ENCODE measurements around the gene PDAP1. TPM values are rescaled to one million over a fixed set of nuclear protein-coding genes. Genes with fewer than 3 reads are reported as not detected.
A peak's percentile ranks its signal among the peaks of the same experiment; 100 is the strongest.
"Not testable (repeated sequence)": the region's sequence is repeated elsewhere in the genome, so short reads cannot be mapped to it uniquely, and the experiment has no call there.

Gene PDAP1
- total RNA-seq, 1 donor = 33.7 TPM

DNA sequence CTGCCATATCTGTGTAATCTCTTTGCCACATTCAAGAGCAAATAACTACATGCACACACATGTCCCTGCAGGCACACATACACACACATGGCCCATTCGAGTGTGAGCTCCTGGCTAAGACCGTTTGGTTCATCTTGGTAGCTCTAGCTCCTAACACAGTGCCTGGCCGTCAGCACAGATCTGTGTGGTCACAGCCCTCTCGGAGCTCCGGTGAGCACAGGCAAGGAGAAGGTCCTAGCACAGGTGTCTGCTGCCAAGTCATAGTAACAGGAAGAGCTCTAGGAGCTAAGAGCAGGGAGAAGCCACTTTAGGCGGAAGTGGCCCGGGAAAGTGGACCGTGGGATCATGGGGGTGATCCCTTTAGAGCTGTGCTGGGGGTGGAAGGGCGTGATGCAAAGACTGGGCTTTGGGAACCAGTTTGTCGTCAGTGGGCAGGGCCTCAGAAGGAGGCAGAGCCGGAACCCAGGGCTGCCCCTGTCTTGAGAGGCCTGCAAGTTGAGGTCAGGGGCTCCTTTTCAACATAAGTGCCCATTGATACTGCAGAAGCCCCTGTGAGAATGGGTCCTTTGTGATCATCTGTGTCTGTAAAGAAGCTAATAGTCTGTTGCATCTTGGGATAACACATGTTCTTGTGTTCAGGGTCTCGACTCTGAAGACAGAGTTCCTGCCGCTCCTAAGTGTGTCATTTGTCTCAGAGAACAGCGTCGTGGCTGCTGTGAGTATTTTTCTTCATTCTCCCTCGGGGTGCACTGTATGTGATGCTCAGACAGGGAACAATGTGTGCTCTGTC lies 50.5 kb downstream of the PDAP1 start:
- Histone ChIP-seq H2AFZ (ENCODE audit: low read length) (no peak overlapping the region), H3K79me2 (ENCODE audit: insufficient read depth, low read length) (peaks cover 4% of the 10 kb centered on the region), H3K4me3 (ENCODE audit: insufficient read depth, low read length) (no peak overlapping the region), H4K20me1 (ENCODE audit: insufficient read depth, low read length) (peaks cover 7% of the 10 kb centered on the region), H3K27me3 (ENCODE audit: insufficient read depth, low read length) (no peaks in the 10 kb centered on the region), H3K9me3 (ENCODE audit: low read depth, low read length) (no peaks in the 10 kb centered on the region), H3K4me1 (ENCODE audit: insufficient read depth, low read length) (peaks cover 3% of the 10 kb centered on the region), H3K4me2 (ENCODE audit: insufficient read depth, low read length) (no peak overlapping the region), H3K27ac (ENCODE audit: low read depth, low read length) (no peak overlapping the region), H3K36me3 (ENCODE audit: insufficient read depth, low read length) (peaks cover 69% of the 10 kb centered on the region)
- no peak for TF ChIP-seq CTCF (IDR thresholded peaks at IDR 0.05; ENCODE audit: extremely low read depth, low read depth, low read length)
- DNase-seq (ENCODE audit: insufficient read length, low spot score, missing footprints) = peak; percentile 63

GRCh38 chr7:99355098-99355497 lies 53.3 kb downstream of the PDAP1 start:
- DNase-seq (ENCODE audit: insufficient read length, low spot score, missing footprints) = no peak
- peaks cover 6% of the 10 kb centered on the region for H3K79me2 ChIP-seq (ENCODE audit: insufficient read depth, low read length)
- H3K9me3 ChIP-seq (ENCODE audit: low read depth, low read length) = no peaks in the 10 kb centered on the region
- H3K27me3 ChIP-seq (ENCODE audit: insufficient read depth, low read length) = no peaks in the 10 kb centered on the region
- no peak for TF ChIP-seq CTCF (IDR thresholded peaks at IDR 0.05; ENCODE audit: extremely low read depth, low read depth, low read length)
- no peak overlapping the region for H3K4me2 ChIP-seq (ENCODE audit: insufficient read depth, low read length)
- H4K20me1 ChIP-seq (ENCODE audit: insufficient read depth, low read length) = peaks cover 2% of the 10 kb centered on the region
- no peak overlapping the region for H2AFZ ChIP-seq (ENCODE audit: low read length)
- no peak overlapping the region for H3K27ac ChIP-seq (ENCODE audit: low read depth, low read length)
- peaks cover 68% of the 10 kb centered on the region for H3K36me3 ChIP-seq (ENCODE audit: insufficient read depth, low read length)
- H3K4me3 ChIP-seq (ENCODE audit: insufficient read depth, low read length) = no peak overlapping the region
- no peaks in the 10 kb centered on the region for H3K4me1 ChIP-seq (ENCODE audit: insufficient read depth, low read length)

- Histone ChIP-seq H3K27ac (ENCODE audit: low read depth, low read length) (no peak overlapping the region), H3K9me3 (ENCODE audit: low read depth, low read length) (no peaks in the 10 kb centered on the region), H3K27me3 (ENCODE audit: insufficient read depth, low read length) (no peaks in the 10 kb centered on the region), H3K4me1 (ENCODE audit: insufficient read depth, low read length) (no peaks in the 10 kb centered on the region), H3K36me3 (ENCODE audit: insufficient read depth, low read length) (peaks cover 66% of the 10 kb centered on the region), H3K79me2 (ENCODE audit: insufficient read depth, low read length) (peaks cover 3% of the 10 kb centered on the region), H3K4me3 (ENCODE audit: insufficient read depth, low read length) (no peak overlapping the region), H2AFZ (ENCODE audit: low read length) (no peak overlapping the region), H4K20me1 (ENCODE audit: insufficient read depth, low read length) (peaks cover 4% of the 10 kb centered on the region), H3K4me2 (ENCODE audit: insufficient read depth, low read length) (no peak overlapping the region)
- no peak for DNase-seq (ENCODE audit: insufficient read length, low spot score, missing footprints)
- TF ChIP-seq CTCF (IDR thresholded peaks at IDR 0.05; ENCODE audit: extremely low read depth, low read depth, low read length) = no peak
Measured at GRCh38 chr7:99352247-99352646, 56.1 kb downstream of the PDAP1 start.

GRCh38 chr7:99350641-99351040 lies 57.8 kb downstream of the PDAP1 start:
- not testable (repeated sequence) for H3K4me1 ChIP-seq (ENCODE audit: insufficient read depth, low read length); H2AFZ ChIP-seq (ENCODE audit: low read length); DNase-seq (ENCODE audit: insufficient read length, low spot score, missing footprints); H3K4me3 ChIP-seq (ENCODE audit: insufficient read depth, low read length); H3K27ac ChIP-seq (ENCODE audit: low read depth, low read length); H4K20me1 ChIP-seq (ENCODE audit: insufficient read depth, low read length); H3K27me3 ChIP-seq (ENCODE audit: insufficient read depth, low read length); H3K9me3 ChIP-seq (ENCODE audit: low read depth, low read length); H3K79me2 ChIP-seq (ENCODE audit: insufficient read depth, low read length); H3K4me2 ChIP-seq (ENCODE audit: insufficient read depth, low read length)
- peaks cover 69% of the 10 kb centered on the region for H3K36me3 ChIP-seq (ENCODE audit: insufficient read depth, low read length)

Other genes starting within 250 kb of the PDAP1 start
- gene KPNA7, start 200.5 kb downstream of the PDAP1 start, total RNA-seq = not detected in 2 replicates
- under 0.01 TPM in 1 of 2 replicates, not detected in the other for gene MYH16, start 135.8 kb downstream of the PDAP1 start, total RNA-seq
- gene ARPC1A, start 82.7 kb downstream of the PDAP1 start, total RNA-seq = 132 and 158 TPM in 2 replicates
- gene ARPC1B, start 33.9 kb downstream of the PDAP1 start, total RNA-seq = 248 and 273 TPM in 2 replicates
- gene BUD31, start 372 bp upstream of the PDAP1 start, total RNA-seq = 122 and 124 TPM in 2 replicates
- gene PTCD1, start 30.2 kb upstream of the PDAP1 start, total RNA-seq = 5.3 and 7.6 TPM in 2 replicates
- gene CPSF4, start 30.3 kb upstream of the PDAP1 start, total RNA-seq = 80.2 and 101 TPM in 2 replicates
- gene ATP5MF, start 57.6 kb upstream of the PDAP1 start, total RNA-seq = 330 and 342 TPM in 2 replicates
- 5.0 and 6.9 TPM in 2 replicates for gene ZNF789, start 64.3 kb upstream of the PDAP1 start, total RNA-seq
- 32.1 and 34.7 TPM in 2 replicates for gene ZNF394, start 91.7 kb upstream of the PDAP1 start, total RNA-seq
- gene ZKSCAN5, start 96.1 kb upstream of the PDAP1 start, total RNA-seq = 12.3 and 12.7 TPM in 2 replicates
- gene FAM200A, start 143.5 kb upstream of the PDAP1 start, total RNA-seq = 7.6 and 8.5 TPM in 2 replicates
- 75.1 and 76.7 TPM in 2 replicates for gene ZNF655, start 150.0 kb upstream of the PDAP1 start, total RNA-seq
- 0.29 and 0.72 TPM in 2 replicates for gene TMEM225B, start 189.7 kb upstream of the PDAP1 start, total RNA-seq
- 11.9 and 12.7 TPM in 2 replicates for gene ZSCAN25, start 208.3 kb upstream of the PDAP1 start, total RNA-seq